Stimulated activated CD8-positive, alpha-beta memory T cell treated with anti-CD3 and anti-CD28 coated beads, Interleukin-12 subunit alpha, Interleukin-12 subunit beta, amount 100 ng/mL, for 1 hour (primary cell): Measurements from ENCODE around the gene UBL5.
"Not testable (repeated sequence)": the region's sequence is repeated elsewhere in the genome, so short reads cannot be mapped to it uniquely, and the experiment has no call there.

Source experiments
- DNase-seq: peaks from one replicate; pipeline ENCODE4 v3.0.0-alpha.2; 2020; ENCODE audit warnings: low read depth

Gene UBL5

DNA sequence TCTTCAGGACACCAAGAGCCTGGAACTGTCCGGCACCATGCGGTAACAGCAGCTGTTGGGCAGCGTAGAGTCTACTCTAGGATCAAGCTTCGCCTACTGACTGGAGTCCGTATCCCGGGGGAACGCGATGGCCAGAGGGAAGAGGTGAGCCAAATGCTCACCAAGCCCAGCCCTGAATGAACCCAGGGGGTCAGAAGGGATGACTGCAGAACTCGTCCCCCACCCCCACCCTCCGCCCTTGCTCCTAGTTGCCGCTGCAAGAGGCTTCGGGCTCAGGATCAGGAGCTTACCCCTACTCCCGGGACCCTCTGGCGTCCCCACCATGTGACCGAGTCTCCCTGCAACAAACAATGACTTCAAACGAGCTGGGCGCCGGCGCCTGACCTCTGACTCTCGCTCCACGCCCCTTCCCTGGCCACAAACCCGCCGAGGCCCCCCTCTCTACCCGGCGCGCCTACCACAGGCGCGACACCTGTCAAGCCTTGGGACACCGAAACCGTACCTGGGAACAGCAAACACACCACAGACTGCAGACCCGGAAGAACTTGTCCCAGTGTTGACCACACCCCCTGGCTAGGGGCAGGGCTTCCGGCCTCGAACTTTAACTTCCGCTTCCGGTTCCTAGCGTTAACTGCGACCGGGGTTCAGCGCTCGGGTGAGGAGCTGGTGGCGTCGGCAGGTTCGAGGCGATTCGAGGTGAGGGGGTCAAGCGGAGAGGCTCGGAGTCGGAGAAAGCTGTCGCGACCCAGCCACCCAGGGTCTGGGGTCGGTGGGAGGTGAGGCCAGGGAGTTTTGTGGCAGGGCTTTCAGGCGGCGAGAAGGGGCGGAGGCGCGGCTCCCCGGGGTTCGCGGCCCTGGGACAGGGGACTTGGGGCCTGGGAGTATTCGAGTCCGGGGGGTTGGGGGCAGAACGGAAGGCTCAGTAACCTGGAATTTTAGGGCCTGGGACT is at the start of gene UBL5:
Gene UBL5 (plus strand): TSS at position 630 of the 950 bp plus-strand sequence. CDS start 420 bp downstream, outside the sequence.
- peak; percentile 82 for DNase-seq

DNA sequence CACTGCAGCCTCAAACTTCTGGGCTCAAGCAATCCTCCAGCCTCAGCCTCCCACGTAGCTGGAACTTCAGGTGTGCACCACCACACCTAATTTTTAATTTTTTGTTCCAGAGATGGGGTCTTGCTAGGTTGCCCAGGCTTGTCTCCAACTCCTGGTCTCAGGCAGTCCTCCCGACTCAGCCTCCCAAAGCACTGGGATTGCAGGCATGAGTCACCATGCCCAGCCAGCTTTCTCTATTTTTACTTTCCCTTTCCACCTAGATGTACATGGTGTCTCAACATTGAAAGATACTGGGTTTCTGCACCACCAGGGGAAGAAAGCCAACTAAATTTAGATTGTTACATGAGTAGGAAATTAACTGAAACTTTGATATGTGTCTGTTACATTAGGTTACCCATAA is 45.4 kb upstream of the UBL5 start:
- DNase-seq = no peak

DNA sequence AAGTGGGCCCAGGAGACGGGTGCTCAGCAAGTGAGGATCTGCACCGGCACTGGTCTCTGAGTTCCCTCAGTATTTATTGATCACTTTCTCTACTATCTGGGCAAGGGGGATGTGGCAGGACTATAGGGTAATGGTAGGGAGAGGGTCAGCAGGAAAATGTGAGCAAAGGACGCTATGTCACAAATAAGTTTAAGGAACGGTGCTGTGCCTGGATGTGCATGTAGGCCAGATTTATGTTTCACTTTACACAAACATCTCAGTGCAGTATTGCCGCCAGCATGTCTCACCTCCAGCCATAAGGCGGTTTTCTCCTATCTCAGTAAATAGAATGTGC is 43.6 kb upstream of the UBL5 start:
- not testable (repeated sequence) for DNase-seq

DNA sequence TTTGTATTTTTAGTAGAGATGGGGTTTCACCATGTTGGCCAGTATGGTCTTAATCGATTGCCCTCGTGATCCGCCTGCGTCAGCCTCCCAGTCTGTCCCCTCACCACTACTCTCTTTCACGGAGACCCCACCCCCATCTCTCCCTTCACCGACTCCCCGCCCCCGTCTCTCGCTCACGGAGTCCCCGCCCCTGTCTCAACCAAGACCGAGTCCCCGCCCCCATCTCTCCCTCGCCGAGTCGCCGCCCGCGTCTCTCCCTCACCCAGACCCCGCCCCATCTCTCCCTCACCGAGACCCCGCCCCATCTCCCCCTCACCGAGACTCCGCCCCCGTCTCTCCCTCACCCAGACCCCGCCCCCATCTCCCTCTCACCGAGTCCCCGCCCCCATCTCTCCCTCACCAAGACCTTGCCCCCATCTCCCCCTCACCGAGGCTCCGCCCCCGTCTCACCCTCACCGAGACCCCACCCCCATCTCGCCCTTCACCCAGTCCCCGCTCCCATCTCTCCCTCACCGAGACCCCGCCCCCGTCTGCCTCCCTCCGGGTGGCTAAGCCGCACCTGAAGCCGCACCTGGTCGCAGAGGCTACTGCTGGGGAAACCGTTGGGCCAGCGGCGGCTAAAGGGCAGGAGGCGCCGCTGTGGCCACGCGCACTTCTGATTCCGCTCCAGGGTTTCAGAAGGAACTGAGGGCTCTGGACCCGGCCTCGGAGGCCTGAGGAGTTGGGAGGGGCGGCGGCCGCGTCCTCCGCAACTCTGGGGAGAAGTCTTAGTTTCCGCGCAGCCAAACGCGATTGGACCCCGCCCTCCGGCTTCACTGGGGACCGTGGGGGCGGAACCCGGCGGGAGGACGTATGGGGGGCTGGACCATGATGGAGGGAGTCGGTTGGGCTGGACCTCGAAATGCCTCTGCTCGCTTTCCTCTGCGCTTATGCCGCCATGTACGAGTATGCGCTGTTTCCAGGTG is 42.1 kb upstream of the UBL5 start:
- DNase-seq = peak; percentile 96

DNA sequence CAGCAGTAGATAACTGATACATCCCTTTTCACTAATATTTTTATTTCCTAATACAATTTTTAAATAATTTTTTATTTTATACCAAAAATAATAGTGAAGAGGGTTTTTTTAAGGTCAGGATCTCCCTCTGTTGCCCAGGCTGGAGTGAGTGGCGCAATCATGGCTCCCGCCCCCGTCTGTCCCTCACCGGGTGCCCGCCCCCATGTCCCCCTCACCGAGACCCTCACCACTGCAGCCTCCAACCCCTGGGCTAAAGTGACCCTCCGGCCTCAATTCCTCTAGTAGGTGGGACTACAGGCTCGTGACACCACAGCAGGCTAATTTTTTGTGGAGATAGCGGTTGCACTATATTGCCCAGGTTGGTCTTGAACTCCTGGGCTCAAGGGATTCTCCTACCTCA is 41.4 kb upstream of the UBL5 start:
- no peak for DNase-seq

DNA sequence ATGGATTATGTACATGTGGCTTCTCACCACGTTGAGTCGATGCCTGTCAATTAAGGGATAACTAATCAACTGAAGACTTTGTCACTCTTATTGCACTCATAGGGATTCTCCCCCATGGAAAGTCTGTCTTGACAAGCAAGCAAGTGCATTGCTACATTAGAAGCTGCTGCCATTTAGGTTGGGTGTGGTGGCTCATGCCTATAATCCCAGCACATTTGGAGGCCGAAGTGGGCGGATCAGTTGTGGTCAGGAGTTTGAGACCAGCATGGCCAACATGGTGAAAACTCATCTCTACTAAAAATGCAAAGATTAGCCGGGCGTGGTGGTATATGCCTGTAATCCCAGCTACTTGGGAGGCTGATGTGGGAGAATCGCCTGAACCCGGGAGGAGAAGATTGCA is 40.9 kb upstream of the UBL5 start:
- no peak for DNase-seq

DNA sequence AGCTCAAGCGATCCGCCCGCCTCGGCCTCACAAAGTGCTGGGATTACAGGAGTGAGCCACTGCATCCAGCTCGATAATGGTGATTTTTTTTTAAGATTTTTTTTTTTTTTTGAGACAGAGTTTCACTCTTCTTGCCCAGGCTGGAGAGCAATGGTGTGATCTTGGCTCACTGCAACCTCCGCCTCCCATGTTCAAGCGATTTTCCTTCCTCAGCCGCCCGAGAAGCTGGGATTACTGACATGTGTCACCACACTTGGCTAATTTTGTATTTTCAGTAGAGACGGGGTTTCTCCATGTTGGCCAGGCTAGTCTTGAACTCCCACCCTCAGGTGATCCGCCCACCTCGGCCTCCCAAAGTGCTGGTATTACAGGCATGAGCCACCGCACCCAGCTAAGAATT is 39.1 kb upstream of the UBL5 start:
- DNase-seq = not testable (repeated sequence)

DNA sequence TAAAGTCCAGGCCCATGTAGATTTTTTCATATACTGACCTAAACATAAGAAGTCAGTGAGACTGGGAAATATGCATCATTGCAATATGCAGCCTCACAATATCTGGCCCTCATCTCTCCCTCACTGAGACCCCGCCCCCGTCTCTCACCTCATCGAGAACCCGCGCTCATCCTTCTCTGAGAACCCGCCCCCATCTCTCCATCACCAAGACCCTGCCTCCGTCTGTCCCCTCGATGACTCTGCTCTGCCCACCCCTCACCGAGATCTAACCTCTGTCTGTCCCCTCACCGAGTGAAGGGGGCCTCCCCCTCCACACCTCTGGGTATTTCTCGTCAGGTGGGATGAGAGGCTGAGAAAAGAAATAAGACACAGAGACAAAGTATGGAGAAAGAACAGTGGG is 38.7 kb upstream of the UBL5 start:
- no peak for DNase-seq

DNA sequence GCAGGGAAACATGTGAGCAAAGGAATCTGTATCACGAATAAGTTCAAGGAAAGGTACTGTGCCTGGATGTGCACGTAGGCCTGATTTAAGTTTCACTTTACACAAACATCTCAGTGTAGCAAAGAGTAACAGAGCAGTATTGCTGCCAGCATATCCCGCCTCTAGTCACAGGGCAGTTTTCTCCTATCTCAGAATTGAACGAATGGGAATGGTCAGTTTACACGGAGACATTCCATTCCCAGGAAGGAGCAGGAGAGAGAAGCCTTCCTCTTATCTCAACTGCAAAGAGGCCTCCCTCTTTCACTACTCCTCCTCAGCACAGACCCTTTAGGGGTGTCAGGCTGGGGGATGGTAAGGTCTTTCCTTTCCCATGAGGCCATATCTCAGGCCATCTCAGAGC is 38.1 kb upstream of the UBL5 start:
- DNase-seq = not testable (repeated sequence)

DNA sequence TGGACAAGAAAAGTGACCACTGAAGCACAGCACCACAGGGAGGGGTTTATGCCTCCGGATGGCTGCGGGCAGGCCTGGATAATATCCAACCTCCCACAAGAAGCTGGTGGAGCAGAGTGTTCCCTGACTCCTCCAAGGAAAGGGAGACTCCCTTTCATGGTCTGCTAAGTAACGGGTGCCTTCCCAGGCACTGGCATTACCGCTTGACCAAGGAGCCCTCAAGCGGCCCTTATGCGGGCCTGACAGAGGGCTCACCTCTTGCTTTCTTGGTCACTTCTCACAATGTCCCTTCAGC is 36.7 kb upstream of the UBL5 start:
- not testable (repeated sequence) for DNase-seq

DNA sequence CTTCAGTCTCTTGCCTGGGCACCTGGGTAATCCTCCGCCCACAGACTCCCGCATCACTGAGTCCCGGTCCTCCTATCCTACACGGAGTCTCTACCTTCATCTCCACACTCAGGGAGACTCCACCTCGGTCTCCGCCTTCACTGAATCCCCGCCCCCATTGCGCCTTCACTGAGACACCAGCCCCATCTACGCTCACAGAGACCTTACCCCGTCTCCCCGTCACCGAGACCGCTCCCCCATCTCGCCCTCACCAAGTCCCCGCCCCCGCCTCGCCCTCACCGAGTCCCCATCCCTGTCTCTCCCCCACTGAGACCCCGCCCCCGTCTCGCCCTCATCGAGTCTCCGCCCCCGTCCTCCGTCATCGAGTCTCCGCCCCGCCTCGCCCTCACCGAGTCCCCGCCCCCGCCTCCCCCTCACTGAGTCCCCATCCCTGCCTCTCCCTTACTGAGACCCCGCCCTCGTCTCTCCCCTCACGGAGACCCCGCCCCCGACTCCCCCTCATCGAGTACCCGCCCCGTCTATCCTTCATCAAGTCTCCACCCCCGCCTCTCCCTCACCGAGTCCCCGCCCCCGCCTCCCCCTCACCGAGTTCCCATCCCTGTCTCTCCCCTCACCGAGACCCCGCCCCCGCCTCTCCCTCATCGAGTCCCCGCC is 36.0 kb upstream of the UBL5 start:
- peak; percentile 94 for DNase-seq

DNA sequence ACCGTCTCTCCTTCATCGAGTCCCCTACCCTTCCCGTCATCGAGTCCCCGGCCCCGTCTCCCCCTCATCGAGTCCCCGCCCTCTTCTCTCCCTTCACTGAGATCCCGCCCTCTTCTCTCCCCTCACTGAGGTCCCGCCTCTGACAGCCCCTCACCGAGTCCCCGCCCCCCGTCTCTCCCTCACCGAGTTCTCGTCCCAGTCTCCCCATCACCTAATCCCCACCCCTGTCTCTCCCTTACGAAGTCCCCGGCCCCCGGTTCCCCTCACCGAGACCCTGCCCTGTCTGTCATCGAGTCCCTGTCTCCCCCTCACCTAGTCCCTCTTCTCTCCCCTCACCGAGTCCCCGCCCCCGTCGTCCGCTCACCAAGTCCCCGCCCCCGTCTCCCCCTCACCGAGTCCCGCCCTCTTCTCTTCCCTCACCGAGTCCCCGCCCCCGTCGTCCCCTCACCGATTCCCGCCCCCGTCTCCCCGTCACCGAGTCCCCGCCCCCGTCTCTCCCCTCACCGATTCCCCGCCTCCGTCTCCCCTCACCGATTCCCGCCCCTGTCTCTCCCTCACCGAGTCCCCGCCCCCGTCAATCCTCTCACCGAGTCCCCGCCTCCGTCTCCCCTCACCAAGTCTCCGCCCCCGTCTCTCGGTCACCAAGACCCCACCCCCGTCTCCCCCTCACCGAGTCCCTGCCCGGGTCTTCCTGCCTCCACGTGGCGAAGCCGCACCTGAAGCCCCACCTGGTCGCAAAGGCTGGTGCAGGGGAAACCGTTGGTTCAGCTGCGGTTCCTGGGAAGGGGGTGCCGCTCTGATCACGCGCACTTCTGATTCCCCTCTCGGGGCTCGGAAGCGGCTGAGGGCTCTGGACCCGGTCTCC is 35.3 kb upstream of the UBL5 start:
- peak; percentile 92 for DNase-seq

DNA sequence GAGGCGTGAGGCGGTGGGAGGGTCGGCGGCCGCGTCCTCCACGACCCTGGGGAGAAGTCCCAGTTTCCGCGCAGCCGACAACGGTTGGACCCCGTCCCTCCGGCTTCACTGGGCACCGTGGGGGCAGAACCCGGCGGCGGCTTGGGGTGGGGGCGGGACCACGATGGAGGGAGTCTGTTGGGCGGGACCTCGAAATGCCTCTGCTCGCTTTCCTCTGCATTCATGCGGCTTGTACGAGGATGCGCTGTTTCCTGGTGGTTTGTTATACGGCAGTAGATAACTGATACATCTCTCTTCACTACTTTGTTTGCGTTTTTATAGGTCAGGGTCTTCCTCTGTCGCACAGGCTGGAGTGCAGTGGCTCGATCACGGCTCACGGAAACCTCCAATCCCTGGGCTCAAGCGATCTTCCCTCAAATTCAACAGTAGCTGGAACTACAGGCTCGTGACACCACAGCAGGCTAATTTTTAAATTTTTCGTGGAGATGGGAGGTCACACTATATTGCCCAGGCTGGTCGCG is 34.6 kb upstream of the UBL5 start:
- DNase-seq = peak; percentile 35

DNA sequence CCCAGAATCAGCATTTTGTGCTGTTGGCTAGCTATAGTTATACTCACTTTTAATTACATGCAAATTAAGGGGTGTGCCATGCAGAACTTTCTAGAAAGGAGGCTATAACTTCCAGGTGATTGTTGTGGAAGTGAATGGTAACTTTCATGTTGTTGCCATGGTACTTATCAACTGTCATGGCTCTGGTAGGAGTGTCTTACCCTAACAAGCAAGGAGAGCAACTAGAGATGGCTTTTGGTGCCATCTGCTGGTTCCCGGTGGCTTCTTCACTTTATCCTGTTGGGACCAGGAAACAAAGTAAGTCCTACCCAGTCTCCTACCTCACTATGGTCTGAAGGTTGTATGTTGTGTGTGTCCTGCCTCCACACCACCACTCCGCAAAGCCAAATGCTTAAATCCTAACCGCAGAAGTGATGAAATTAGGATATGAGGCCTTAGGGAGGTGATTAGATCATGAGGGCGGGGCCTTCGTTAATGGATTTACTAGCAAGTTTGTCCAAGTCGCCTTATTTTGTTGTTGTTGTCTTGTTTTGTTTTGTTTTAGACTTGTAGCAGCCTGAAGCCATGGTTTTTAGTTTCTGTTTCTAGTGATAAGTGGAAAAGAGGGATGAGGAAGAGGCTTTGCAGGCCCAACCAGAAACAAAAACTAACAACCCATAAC is 31.5 kb upstream of the UBL5 start:
- DNase-seq = peak; percentile 66

DNA sequence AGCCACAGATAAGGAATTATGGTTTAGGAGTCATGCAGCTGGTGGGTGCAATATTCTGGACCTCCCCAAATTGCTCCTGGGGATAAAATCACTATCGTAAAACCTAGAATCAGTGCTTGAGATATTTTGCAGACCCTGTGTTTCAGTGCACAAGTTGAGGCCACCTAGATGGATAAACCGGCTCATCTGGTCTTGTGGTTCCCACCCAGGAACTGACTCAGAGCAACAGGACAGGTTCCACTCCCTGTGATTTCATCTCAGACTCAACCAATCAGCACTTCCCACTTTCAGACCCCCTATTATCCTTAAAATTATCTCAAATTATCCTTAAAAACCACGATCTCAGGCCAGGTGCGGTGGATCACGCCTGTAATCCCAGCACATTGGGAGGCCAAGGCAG is 29.8 kb upstream of the UBL5 start:
- no peak for DNase-seq

DNA sequence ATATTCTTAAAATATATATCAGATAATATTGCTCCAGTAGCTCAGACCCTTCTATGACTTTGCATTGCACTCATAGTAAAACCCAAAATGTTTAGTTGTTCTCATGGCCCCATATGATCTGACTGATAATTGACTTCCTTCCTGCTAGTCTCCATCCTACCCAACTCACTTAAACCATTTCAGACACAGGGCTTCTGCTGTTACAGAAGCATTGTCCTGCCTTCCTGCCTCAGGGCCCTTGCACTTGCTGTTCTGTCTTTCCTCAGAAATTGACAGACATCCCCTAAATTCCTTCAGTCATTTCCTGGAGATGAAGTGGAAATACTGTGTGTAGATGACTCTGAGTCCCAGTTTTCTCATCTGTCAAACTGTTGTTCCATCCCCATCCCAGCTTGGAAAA is 28.6 kb upstream of the UBL5 start:
- no peak for DNase-seq

DNA sequence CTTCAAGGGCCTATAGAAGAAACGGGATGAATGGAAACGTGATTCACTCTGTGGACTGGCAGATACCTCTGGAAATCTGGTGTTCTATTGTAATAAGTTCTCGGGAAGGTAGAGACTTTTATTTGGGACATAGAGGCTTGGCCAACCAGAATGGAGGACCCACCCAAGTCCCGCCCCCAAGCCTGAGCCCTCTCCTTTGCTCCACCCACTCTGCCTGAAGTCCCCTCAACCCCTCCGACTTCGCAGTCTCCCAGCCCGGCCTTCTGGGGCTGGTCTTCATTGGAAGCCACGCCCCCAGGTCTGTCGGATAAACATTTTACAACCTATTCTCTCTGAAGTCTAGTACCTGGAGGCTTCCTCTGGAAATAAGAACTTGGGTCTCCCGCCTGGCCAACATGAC is 25.7 kb upstream of the UBL5 start:
- DNase-seq = no peak

DNA sequence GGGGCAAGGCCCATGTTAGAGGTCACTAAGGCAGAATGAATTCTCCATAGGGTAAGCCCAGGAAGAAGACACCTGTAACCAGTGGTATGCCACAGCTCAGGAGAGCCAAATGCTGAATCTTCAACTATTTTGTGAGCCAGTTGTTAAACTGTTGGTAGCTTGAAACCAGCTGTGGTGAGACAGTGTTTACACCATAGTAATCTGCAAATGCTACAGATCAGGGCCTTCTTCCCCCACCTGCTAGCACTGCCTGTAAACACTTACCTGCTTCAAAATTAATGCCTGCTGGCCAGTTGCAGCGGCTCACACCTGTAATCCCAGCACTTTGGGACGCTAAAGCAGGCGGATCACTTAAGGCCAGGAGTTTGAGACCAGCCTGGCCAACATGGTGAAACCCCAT is 20.9 kb upstream of the UBL5 start:
- no peak for DNase-seq

DNA sequence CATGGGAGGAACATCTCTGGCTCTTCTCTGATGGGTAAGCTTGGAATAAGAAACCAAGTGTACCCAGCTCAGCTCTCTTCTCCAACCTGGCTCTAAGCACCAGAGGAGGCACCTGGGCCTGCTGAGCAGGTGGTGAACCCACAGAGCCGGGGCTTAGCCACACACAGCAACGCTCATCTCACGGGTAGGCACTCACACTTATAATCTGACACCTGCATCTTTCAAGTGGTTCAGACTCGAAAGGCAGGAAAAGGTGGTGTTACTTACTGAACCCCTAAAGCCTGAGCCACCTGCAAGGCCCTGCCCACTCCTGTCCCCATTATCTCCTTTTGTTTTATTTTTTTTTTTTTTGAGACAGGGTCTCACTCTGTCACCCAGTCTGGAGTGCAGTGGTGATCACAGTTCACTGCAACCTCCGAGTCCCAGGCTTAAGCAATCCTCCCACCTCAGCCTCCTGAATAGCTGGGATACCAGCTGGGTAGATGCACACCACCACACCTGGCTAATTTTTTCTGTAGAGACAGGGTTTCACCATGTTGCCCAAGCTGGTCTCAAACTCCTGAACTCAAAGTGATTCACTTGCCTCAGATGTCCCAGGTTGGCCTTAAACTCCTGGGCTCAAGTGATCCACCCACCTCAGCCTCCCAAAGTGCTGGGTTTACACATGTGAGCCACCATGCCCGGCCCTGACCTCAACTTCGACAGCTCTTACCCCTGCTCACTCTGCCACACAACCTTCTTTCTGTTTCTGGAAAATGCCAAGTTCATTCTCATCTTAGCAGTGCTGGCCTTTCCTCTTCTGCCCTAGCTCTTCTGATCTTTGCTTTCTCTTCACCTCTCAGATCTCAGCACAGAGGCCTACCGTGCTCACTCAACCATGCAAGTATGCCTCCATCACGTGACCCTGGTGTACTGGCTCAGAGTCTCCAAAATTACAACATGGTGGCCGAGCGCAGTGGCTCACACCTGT is 18.6 kb upstream of the UBL5 start:
- DNase-seq = no peak

DNA sequence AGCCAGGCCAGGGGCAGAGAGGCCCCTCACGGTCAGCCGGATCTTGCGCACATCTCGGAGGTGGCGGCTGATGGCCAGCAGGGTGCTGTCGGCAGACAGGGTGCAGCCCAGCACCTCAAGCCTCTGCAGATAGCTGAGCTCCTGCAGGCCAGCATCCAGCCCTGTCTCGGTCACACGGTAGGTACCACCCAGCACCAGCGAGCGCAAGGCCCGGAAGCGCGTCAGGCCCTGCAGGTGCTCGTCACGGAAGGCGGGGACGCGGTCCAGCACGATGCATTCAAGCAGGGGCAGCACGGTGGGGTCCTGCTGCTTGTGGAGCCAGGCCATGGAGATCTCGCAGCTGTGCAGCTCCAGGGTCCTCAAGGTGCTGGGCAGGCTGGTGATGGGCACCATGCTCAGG is 16.6 kb upstream of the UBL5 start:
- no peak for DNase-seq
